ENCODE measurements around the gene ZBTB20. TPM values are rescaled to one million over a fixed set of nuclear protein-coding genes. Genes with fewer than 3 reads are reported as not detected.

The ZBTB20 gene
- total and polyA plus RNA-seq, 2 of the 4 experiments (the other 2 are of a cell fraction) = 0.75 to 14.7 TPM

GRCh38 chr3:114697401-114697800 is 449.7 kb downstream of the ZBTB20 start:
- Histone ChIP-seq H3K9ac (ENCODE audit: low read depth, low read length) (no peak overlapping the region), H3K4me3 (ENCODE audit: insufficient read depth, low read depth, low read length) (no peak overlapping the region), H3K36me3 (ENCODE audit: control insufficient read depth, insufficient read depth, low read length) (no peaks in the 10 kb centered on the region), H2AK9ac (replicated peaks; ENCODE audit: low read depth, low read length, poor library complexity) (no peak overlapping the region), H3K27ac (ENCODE audit: insufficient read depth, low read length) (no peak overlapping the region), H3K79me1 (ENCODE audit: low read depth in 1 of 2, low read length in 2 of 2) (no peaks in the 10 kb centered on the region), H3K9me3 (ENCODE audit: control insufficient read depth, insufficient read depth, low read length) (no peaks in the 10 kb centered on the region), H3K14ac (replicated peaks; ENCODE audit: low read depth, low read length) (no peak overlapping the region), H3K56ac (ENCODE audit: extremely low read depth, insufficient read depth, low read length) (no peak overlapping the region), H2BK120ac (ENCODE audit: low read depth, low read length) (no peak overlapping the region), H2AFZ (replicated peaks; ENCODE audit: low read length, poor library complexity) (no peak overlapping the region), H4K91ac (ENCODE audit: insufficient read depth, low read depth, low read length) (no peak overlapping the region), H3K27me3 (ENCODE audit: control insufficient read depth, insufficient read depth, low read length) (no peaks in the 10 kb centered on the region), H3K4me1 (ENCODE audit: control insufficient read depth, insufficient read depth, low read length) (no peaks in the 10 kb centered on the region), H3K9me1 (ENCODE audit: insufficient read depth, low read length) (no peaks in the 10 kb centered on the region), H3K18ac (ENCODE audit: low read depth, low read length) (no peak overlapping the region), H2BK5ac (ENCODE audit: low read depth, low read length, poor library complexity, severe bottlenecking) (no peak overlapping the region), H2BK15ac (ENCODE audit: low read depth, low read length) (no peak overlapping the region), H2AK5ac (ENCODE audit: low read depth, low read length) (no peak overlapping the region), H3K23ac (ENCODE audit: low read depth, low read length) (no peak overlapping the region), H3K4ac (ENCODE audit: low read depth, low read length) (no peak overlapping the region), H3K4me2 (ENCODE audit: low read depth, low read length) (no peak overlapping the region), H4K20me1 (ENCODE audit: insufficient read depth, low read length) (no peaks in the 10 kb centered on the region), H4K8ac (ENCODE audit: low read depth in 2 of 2, low read length in 2 of 2) (no peak overlapping the region), H4K5ac (ENCODE audit: low read depth, low read length) (no peak overlapping the region), H2BK20ac (ENCODE audit: low read depth, low read length) (no peak overlapping the region)
- intact Hi-C loops (cut with micrococcal nuclease) = no loop called here
- ChIA-PET POLR2A (ENCODE audit: unreplicated experiment) (interaction anchor here (0.6 kb wide), 1 partner anchor 27 kb away, joined by 5 read pairs; no protein-coding TSS in a partner anchor), CTCF (interaction anchor here (0.6 to 1.0 kb wide), 3 partner anchors 12 to 456 kb away, joined by 3 to 5 read pairs (median 3); no protein-coding TSS in a partner anchor)
- no TSS peak for BruUV-seq (replicated peaks)
- no CpG with 5 or more reads among the region's 4 CpGs for WGBS, 2 experiments (ENCODE audit: extremely low coverage in 2 of 2, insufficient read length in 1 of 2)
- dilution Hi-C loops (cut with HindIII; ENCODE audit: low sequenced_read_pairs, unreplicated experiment) = no loop called here
- ATAC-seq (ENCODE audit: low read depth) (no peak), DNase-seq (no peak)
- in situ Hi-C loops (cut with MboI; ENCODE audit: low sequenced_read_pairs) = no loop called here
- TF ChIP-seq, protein P1, sequence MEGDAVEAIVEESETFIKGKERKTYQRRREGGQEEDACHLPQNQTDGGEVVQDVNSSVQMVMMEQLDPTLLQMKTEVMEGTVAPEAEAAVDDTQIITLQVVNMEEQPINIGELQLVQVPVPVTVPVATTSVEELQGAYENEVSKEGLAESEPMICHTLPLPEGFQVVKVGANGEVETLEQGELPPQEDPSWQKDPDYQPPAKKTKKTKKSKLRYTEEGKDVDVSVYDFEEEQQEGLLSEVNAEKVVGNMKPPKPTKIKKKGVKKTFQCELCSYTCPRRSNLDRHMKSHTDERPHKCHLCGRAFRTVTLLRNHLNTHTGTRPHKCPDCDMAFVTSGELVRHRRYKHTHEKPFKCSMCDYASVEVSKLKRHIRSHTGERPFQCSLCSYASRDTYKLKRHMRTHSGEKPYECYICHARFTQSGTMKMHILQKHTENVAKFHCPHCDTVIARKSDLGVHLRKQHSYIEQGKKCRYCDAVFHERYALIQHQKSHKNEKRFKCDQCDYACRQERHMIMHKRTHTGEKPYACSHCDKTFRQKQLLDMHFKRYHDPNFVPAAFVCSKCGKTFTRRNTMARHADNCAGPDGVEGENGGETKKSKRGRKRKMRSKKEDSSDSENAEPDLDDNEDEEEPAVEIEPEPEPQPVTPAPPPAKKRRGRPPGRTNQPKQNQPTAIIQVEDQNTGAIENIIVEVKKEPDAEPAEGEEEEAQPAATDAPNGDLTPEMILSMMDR (conservative IDR thresholded peaks at IDR 0.05; ENCODE audit: low read depth, low read length) = no peak
- peak; percentile 85 for TF ChIP-seq CEBPB (IDR thresholded peaks at IDR 0.05; ENCODE audit: low read depth, low read length)

All from IMR-90 (cell line).